Measurements from ENCODE around the gene DDAH1.

The DDAH1 gene

GRCh38 chr1:85333186-85333585 is 131.8 kb downstream of the DDAH1 start:
- Histone ChIP-seq H3K18ac (ENCODE audit: low read length) (no peak overlapping the region), H3K4me2 (ENCODE audit: low read length) (no peak overlapping the region), H3K4me3 (ENCODE audit: low read depth, low read length) (no peak overlapping the region), H2BK120ac (ENCODE audit: insufficient read depth, low read length, poor library complexity) (no peak overlapping the region), H2BK5ac (ENCODE audit: low read depth, low read length, poor library complexity) (no peak overlapping the region), H3K4ac (ENCODE audit: low read depth, low read length) (no peak overlapping the region), H3K9me3 (ENCODE audit: insufficient read depth, low read depth, low read length) (no peaks in the 10 kb centered on the region), H3K79me1 (ENCODE audit: low read length) (peaks cover 16% of the 10 kb centered on the region), H4K91ac (ENCODE audit: low read depth, low read length) (no peak overlapping the region), H3K14ac (ENCODE audit: low read length) (no peak overlapping the region), H3K27me3 (ENCODE audit: insufficient read depth, low read length) (no peaks in the 10 kb centered on the region), H2AFZ (ENCODE audit: insufficient read depth, low read length, poor library complexity) (no peak overlapping the region), H3K23ac (ENCODE audit: low read length) (no peak overlapping the region), H3K27ac (ENCODE audit: low read depth, low read length) (no peak overlapping the region), H3K9ac (ENCODE audit: low read length) (no peak overlapping the region), H4K8ac (ENCODE audit: low read depth, low read length) (no peak overlapping the region), H3K36me3 (ENCODE audit: control insufficient read depth in 1 of 2, insufficient read depth in 2 of 2, low read length in 2 of 2) (no peaks in the 10 kb centered on the region), H3K4me1 (ENCODE audit: control insufficient read depth in 1 of 2, insufficient read depth in 2 of 2, low read length in 2 of 2) (peaks cover 15 to 16% of the 10 kb centered on the region in 2 experiments), H4K12ac (ENCODE audit: low read depth, low read length) (no peak overlapping the region), H2BK12ac (ENCODE audit: low read length) (no peak overlapping the region), H2AK5ac (ENCODE audit: low read length) (no peak overlapping the region), H3K79me2 (ENCODE audit: control insufficient read depth, insufficient read depth, low read length, poor library complexity) (no peaks in the 10 kb centered on the region)
- DNase-seq, result no peak
- no CpG with 5 or more reads among the region's 1 CpG for WGBS (ENCODE audit: extremely low coverage, insufficient coverage, insufficient read length)

- Histone ChIP-seq H3K27ac (ENCODE audit: low read depth, low read length) (no peak overlapping the region), H3K79me1 (ENCODE audit: low read length) (peaks cover 16% of the 10 kb centered on the region), H4K12ac (ENCODE audit: low read depth, low read length) (no peak overlapping the region), H3K9ac (ENCODE audit: low read length) (no peak overlapping the region), H3K79me2 (ENCODE audit: control insufficient read depth, insufficient read depth, low read length, poor library complexity) (no peaks in the 10 kb centered on the region), H3K9me3 (ENCODE audit: insufficient read depth, low read depth, low read length) (no peaks in the 10 kb centered on the region), H3K4ac (ENCODE audit: low read depth, low read length) (no peak overlapping the region), H2AK5ac (ENCODE audit: low read length) (no peak overlapping the region), H2BK120ac (ENCODE audit: insufficient read depth, low read length, poor library complexity) (no peak overlapping the region), H4K8ac (ENCODE audit: low read depth, low read length) (no peak overlapping the region), H3K4me3 (ENCODE audit: low read depth, low read length) (no peak overlapping the region), H3K36me3 (ENCODE audit: control insufficient read depth in 1 of 2, insufficient read depth in 2 of 2, low read length in 2 of 2) (no peaks in the 10 kb centered on the region), H4K91ac (ENCODE audit: low read depth, low read length) (no peak overlapping the region), H2AFZ (ENCODE audit: insufficient read depth, low read length, poor library complexity) (no peak overlapping the region), H2BK5ac (ENCODE audit: low read depth, low read length, poor library complexity) (no peak overlapping the region), H3K4me1 (ENCODE audit: control insufficient read depth in 1 of 2, insufficient read depth in 2 of 2, low read length in 2 of 2) (peaks cover 15 to 16% of the 10 kb centered on the region in 2 experiments), H3K27me3 (ENCODE audit: insufficient read depth, low read length) (no peaks in the 10 kb centered on the region), H3K14ac (ENCODE audit: low read length) (no peak overlapping the region), H3K18ac (ENCODE audit: low read length) (no peak overlapping the region), H3K4me2 (ENCODE audit: low read length) (no peak overlapping the region), H2BK12ac (ENCODE audit: low read length) (no peak overlapping the region), H3K23ac (ENCODE audit: low read length) (no peak overlapping the region)
- DNase-seq, result no peak
- no CpG with 5 or more reads among the region's 1 CpG for WGBS (ENCODE audit: extremely low coverage, insufficient coverage, insufficient read length)
Observed at GRCh38 chr1:85332575-85332974, 132.4 kb downstream of the DDAH1 start.

- peak overlapping the region; percentile 60 for H3K14ac ChIP-seq (ENCODE audit: low read length)
- H3K27me3 ChIP-seq (ENCODE audit: insufficient read depth, low read length), result no peaks in the 10 kb centered on the region
- peak overlapping the region; percentile 73 for H4K8ac ChIP-seq (ENCODE audit: low read depth, low read length)
- H4K12ac ChIP-seq (ENCODE audit: low read depth, low read length), result no peak overlapping the region
- H2BK5ac ChIP-seq (ENCODE audit: low read depth, low read length, poor library complexity), result peak overlapping the region; percentile 58
- no CpG with 5 or more reads among the region's 6 CpGs for WGBS (ENCODE audit: extremely low coverage, insufficient coverage, insufficient read length)
- no peak overlapping the region for H3K18ac ChIP-seq (ENCODE audit: low read length)
- no peak overlapping the region for H3K23ac ChIP-seq (ENCODE audit: low read length)
- no peaks in the 10 kb centered on the region for H3K36me3 ChIP-seq (ENCODE audit: control insufficient read depth in 1 of 2, insufficient read depth in 2 of 2, low read length in 2 of 2)
- peaks cover 16% of the 10 kb centered on the region for H3K79me1 ChIP-seq (ENCODE audit: low read length)
- DNase-seq, result peak; percentile 63 to 68
- H2BK120ac ChIP-seq (ENCODE audit: insufficient read depth, low read length, poor library complexity), result peak overlapping the region; percentile 47
- no peak overlapping the region for H2AFZ ChIP-seq (ENCODE audit: insufficient read depth, low read length, poor library complexity)
- H2AK5ac ChIP-seq (ENCODE audit: low read length), result no peak overlapping the region
- no peaks in the 10 kb centered on the region for H3K79me2 ChIP-seq (ENCODE audit: control insufficient read depth, insufficient read depth, low read length, poor library complexity)
- no peak overlapping the region for H3K9ac ChIP-seq (ENCODE audit: low read length)
- H2BK12ac ChIP-seq (ENCODE audit: low read length), result peak overlapping the region; percentile 91
- peak overlapping the region; percentile 79 for H3K27ac ChIP-seq (ENCODE audit: low read depth, low read length)
- peak overlapping the region; percentile 74 for H4K91ac ChIP-seq (ENCODE audit: low read depth, low read length)
- no peaks in the 10 kb centered on the region for H3K9me3 ChIP-seq (ENCODE audit: insufficient read depth, low read depth, low read length)
- peaks cover 15 to 16% of the 10 kb centered on the region in 2 experiments for H3K4me1 ChIP-seq (ENCODE audit: control insufficient read depth in 1 of 2, insufficient read depth in 2 of 2, low read length in 2 of 2)
- peak overlapping the region; percentile 0 for H3K4me2 ChIP-seq (ENCODE audit: low read length)
- no peak overlapping the region for H3K4ac ChIP-seq (ENCODE audit: low read depth, low read length)
- H3K4me3 ChIP-seq (ENCODE audit: low read depth, low read length), result no peak overlapping the region
Observed at GRCh38 chr1:85330711-85331290, 134.2 kb downstream of the DDAH1 start.

- no peak overlapping the region for H2AK5ac ChIP-seq (ENCODE audit: low read length)
- H3K23ac ChIP-seq (ENCODE audit: low read length), result no peak overlapping the region
- no peak overlapping the region for H3K4ac ChIP-seq (ENCODE audit: low read depth, low read length)
- no peak overlapping the region for H3K4me3 ChIP-seq (ENCODE audit: low read depth, low read length)
- DNase-seq, result peak; percentile 64 to 79
- H4K8ac ChIP-seq (ENCODE audit: low read depth, low read length), result peak overlapping the region; percentile 73
- peak overlapping the region; percentile 84 for H4K91ac ChIP-seq (ENCODE audit: low read depth, low read length)
- H2BK5ac ChIP-seq (ENCODE audit: low read depth, low read length, poor library complexity), result peak overlapping the region; percentile 68
- peaks cover 15 to 16% of the 10 kb centered on the region in 2 experiments for H3K4me1 ChIP-seq (ENCODE audit: control insufficient read depth in 1 of 2, insufficient read depth in 2 of 2, low read length in 2 of 2)
- H3K27ac ChIP-seq (ENCODE audit: low read depth, low read length), result peak overlapping the region; percentile 79
- no peaks in the 10 kb centered on the region for H3K36me3 ChIP-seq (ENCODE audit: control insufficient read depth in 1 of 2, insufficient read depth in 2 of 2, low read length in 2 of 2)
- H3K79me2 ChIP-seq (ENCODE audit: control insufficient read depth, insufficient read depth, low read length, poor library complexity), result no peaks in the 10 kb centered on the region
- peak overlapping the region; percentile 0 for H3K4me2 ChIP-seq (ENCODE audit: low read length)
- H3K79me1 ChIP-seq (ENCODE audit: low read length), result peaks cover 16% of the 10 kb centered on the region
- H3K14ac ChIP-seq (ENCODE audit: low read length), result peak overlapping the region; percentile 73
- H2BK120ac ChIP-seq (ENCODE audit: insufficient read depth, low read length, poor library complexity), result peak overlapping the region; percentile 88
- peak overlapping the region; percentile 86 for H3K18ac ChIP-seq (ENCODE audit: low read length)
- H3K27me3 ChIP-seq (ENCODE audit: insufficient read depth, low read length), result no peaks in the 10 kb centered on the region
- no peak overlapping the region for H3K9ac ChIP-seq (ENCODE audit: low read length)
- no peak overlapping the region for H4K12ac ChIP-seq (ENCODE audit: low read depth, low read length)
- WGBS (ENCODE audit: extremely low coverage, insufficient coverage, insufficient read length), result no CpG with 5 or more reads among the region's 3 CpGs
- no peaks in the 10 kb centered on the region for H3K9me3 ChIP-seq (ENCODE audit: insufficient read depth, low read depth, low read length)
- peak overlapping the region; percentile 88 for H2BK12ac ChIP-seq (ENCODE audit: low read length)
- peak overlapping the region; percentile 72 for H2AFZ ChIP-seq (ENCODE audit: insufficient read depth, low read length, poor library complexity)
Observed at GRCh38 chr1:85330214-85330631, 134.7 kb downstream of the DDAH1 start.

All from trophoblast cell (in vitro differentiated cells and primary cell).